ENCODE results near the gene TEPSIN. TPM values are rescaled to one million over a fixed set of nuclear protein-coding genes. Genes with fewer than 3 reads are reported as not detected.

TEPSIN gene
- total and polyA plus RNA-seq, 2 of the 8 experiments (the other 6 are each of a cell fraction or from before 2014, with no cell fraction given), result 22.9 to 28.0 TPM

- peak; percentile 70 for TF ChIP-seq POLR2AphosphoS5 (IDR thresholded peaks at IDR 0.05; ENCODE audit: low read depth, low read length)
- peak; percentile 86 for TF ChIP-seq ASH2L (IDR thresholded peaks at IDR 0.05; ENCODE audit: low read length)
- TF ChIP-seq TBP (IDR thresholded peaks at IDR 0.05; ENCODE audit: low read depth, low read length), result peak; percentile 48; the same call in 1 of the 2 replicates
- no peak for TF ChIP-seq SIX5 (IDR thresholded peaks at IDR 0.05; ENCODE audit: low read depth, low read length)
- peak; percentile 97 for TF ChIP-seq SP1 (IDR thresholded peaks at IDR 0.05; ENCODE audit: low read depth, low read length)
- TF ChIP-seq ZNF274 (IDR thresholded peaks at IDR 0.05; ENCODE audit: borderline replicate concordance, extremely low read depth, low read length), result no peak
Observed at GRCh38 chr17:81222906-81223761, 15.7 kb downstream of the TEPSIN start, which contains the start of gene CEP131 (continued).

Data from H1 (cell line).